Measurements from ENCODE around the gene CHCHD10.

DNA sequence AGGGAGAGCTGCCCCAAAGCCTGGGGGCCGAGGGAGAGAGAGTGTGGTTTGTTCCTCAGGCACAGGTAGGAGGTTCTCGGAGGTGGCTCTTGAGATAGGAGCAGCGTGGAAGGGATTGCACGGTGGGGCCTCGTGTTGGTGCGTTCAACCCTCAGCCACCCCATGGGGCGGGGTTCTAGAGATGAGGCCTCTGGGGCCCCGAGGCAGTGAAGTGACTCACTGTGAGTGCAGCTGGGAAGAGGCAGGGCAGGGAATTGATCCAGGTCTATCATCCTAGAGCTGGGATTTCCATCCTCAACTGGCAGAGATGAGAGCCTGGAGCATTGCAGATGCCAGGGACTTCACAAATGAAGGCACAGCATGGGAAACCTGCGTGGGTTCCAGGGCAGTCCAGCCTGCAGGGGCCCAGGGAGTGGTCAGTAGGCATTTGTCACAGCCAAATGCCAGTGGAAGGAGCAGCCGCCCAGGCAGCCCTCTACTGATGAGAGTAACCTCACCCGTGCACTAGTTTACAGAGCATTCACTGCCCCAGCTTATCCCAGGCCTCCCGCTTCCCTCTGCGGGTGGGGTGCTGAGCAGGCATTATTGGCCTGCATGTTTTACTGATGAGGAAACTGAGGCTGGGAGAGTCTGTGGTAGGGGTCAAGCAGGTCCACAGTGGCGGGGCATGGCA is 13.9 kb upstream of the CHCHD10 start:
- TF ChIP-seq EP300 (IDR thresholded peaks at IDR 0.05), result no peak
- TF ChIP-seq, protein P1, sequence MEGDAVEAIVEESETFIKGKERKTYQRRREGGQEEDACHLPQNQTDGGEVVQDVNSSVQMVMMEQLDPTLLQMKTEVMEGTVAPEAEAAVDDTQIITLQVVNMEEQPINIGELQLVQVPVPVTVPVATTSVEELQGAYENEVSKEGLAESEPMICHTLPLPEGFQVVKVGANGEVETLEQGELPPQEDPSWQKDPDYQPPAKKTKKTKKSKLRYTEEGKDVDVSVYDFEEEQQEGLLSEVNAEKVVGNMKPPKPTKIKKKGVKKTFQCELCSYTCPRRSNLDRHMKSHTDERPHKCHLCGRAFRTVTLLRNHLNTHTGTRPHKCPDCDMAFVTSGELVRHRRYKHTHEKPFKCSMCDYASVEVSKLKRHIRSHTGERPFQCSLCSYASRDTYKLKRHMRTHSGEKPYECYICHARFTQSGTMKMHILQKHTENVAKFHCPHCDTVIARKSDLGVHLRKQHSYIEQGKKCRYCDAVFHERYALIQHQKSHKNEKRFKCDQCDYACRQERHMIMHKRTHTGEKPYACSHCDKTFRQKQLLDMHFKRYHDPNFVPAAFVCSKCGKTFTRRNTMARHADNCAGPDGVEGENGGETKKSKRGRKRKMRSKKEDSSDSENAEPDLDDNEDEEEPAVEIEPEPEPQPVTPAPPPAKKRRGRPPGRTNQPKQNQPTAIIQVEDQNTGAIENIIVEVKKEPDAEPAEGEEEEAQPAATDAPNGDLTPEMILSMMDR (IDR thresholded peaks at IDR 0.05), result no peak
- TF ChIP-seq CEBPB (IDR thresholded peaks at IDR 0.05), result no peak
